SU-DHL-6 (cell line): ENCODE measurements around the gene PIEZO1.
A peak's percentile ranks its signal among the peaks of the same experiment; 100 is the strongest.

Experiments
- H2AFZ ChIP-seq: fragments of 200-600 bp; sonication (generic); 2 replicates; pipeline ENCODE4 v1.6.1; 2014; ENCODE audit warnings: low read depth, mild to moderate bottlenecking, moderate library complexity, mixed read lengths, antibody characterized with exemption, low read length; ENCODE audit not compliant: severe bottlenecking
- H3F3A ChIP-seq: fragments of 200-600 bp; shearing (Covaris generic); 2 replicates; pipeline ENCODE4 v1.6.0; 2016; ENCODE audit warnings: antibody characterized with exemption, mild to moderate bottlenecking; ENCODE audit not compliant: insufficient read depth
- H3K27ac ChIP-seq: fragments of 200-600 bp; sonication (generic); 2 replicates; pipeline ENCODE4 v1.5.1; 2016; ENCODE audit warnings: low read depth, mild to moderate bottlenecking, low read length, moderate library complexity, mixed read lengths
- H3K27me3 ChIP-seq: fragments of 200-600 bp; sonication (generic), shearing (Covaris generic); 2 replicates; pipeline ENCODE4 v1.6.0; 2014; ENCODE audit warnings: mild to moderate bottlenecking, low read length
- H3K36me3 ChIP-seq: fragments of 200-600 bp; sonication (generic); 2 replicates; pipeline ENCODE4 v1.6.1; 2014; ENCODE audit warnings: mild to moderate bottlenecking, low read length, mixed read lengths
- H3K4me2 ChIP-seq: fragments of 300-600, 200-600 bp; shearing (Covaris generic), sonication (generic); 2 replicates; pipeline ENCODE4 v1.6.0; 2014; ENCODE audit warnings: low read length, low read depth, mild to moderate bottlenecking; ENCODE audit not compliant: poor library complexity, severe bottlenecking
- H3K4me3 ChIP-seq: fragments of 200-600 bp; sonication (generic); 2 replicates; pipeline ENCODE4 v1.5.1; 2014; ENCODE audit warnings: antibody characterized with exemption, low read length, mild to moderate bottlenecking, mixed read lengths; ENCODE audit not compliant: insufficient read depth, poor library complexity, severe bottlenecking
- H3K79me2 ChIP-seq: fragments of 200-600 bp; sonication (generic); 2 replicates; pipeline ENCODE4 v1.6.1; 2014; ENCODE audit warnings: mild to moderate bottlenecking, low read length, moderate library complexity; ENCODE audit not compliant: insufficient read depth
- H3K9ac ChIP-seq: fragments of 200-600 bp; sonication (generic); 2 replicates; pipeline ENCODE4 v1.7.0; 2014; ENCODE audit warnings: mild to moderate bottlenecking, low read length
- H3K9me2 ChIP-seq: fragments of 200-600 bp; sonication (generic); replicated peaks from 2 replicates; pipeline ENCODE4 v1.6.1; 2014; ENCODE audit warnings: low read length; ENCODE audit not compliant: insufficient read depth
- H3K9me3 ChIP-seq: fragments of 200-600 bp; sonication (generic); 2 replicates; pipeline ENCODE4 v1.6.1; 2014; ENCODE audit warnings: low read length, mixed read lengths; ENCODE audit not compliant: insufficient read depth
- H4K20me1 ChIP-seq: fragments of 200-600 bp; sonication (generic); 2 replicates; pipeline ENCODE4 v1.6.1; 2014; ENCODE audit warnings: low read depth, mild to moderate bottlenecking, antibody characterized with exemption, low read length, moderate library complexity, mixed read lengths
- EZH2phosphoT487 ChIP-seq: fragments of 200-600 bp; sonication (generic), shearing (Covaris generic); conservative IDR thresholded peaks from 2 replicates; pipeline ENCODE4 v1.6.1; 2018; ENCODE audit warnings: mild to moderate bottlenecking, antibody characterized with exemption, low read length, moderate library complexity, mixed read lengths
- TF ChIP-seq, protein P1 (sequence below): fragments of 200-600 bp; sonication (generic); IDR thresholded peaks from one replicate; pipeline ENCODE4 v1.5.1; 2017; ENCODE audit warnings: antibody characterized with exemption, mild to moderate bottlenecking, low read length, moderate library complexity; ENCODE audit not compliant: insufficient read depth, poor library complexity, severe bottlenecking

Gene PIEZO1

DNA sequence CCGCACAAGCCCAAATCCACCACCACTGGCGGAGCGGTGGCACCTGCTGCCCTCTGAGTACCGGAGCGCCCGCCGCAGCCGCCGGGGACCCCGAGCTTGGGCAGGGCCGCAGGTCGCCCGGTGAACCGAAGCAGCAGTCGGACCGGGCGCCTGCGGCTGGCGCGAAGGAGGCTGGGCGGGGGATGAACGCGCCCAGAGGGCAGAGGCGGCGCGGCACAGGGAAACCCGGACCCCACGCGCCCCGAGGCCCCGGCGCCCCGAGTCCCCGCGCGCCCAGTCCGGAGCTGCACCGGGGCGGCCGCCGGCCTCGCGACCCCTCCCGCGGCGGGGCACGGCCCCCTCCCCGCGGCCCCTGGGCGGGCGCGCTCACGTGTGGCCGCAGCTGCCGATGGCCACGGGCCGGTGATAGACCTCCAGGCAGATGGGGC lies 79.2 kb downstream of the PIEZO1 start:
- Histone ChIP-seq H3K27me3 (no peaks in the 10 kb centered on the region), H3K79me2 (peaks cover 13% of the 10 kb centered on the region; the same call in 1 of the 2 replicates), H3K9me3 (no peaks in the 10 kb centered on the region), H3K4me3 (peak overlapping the region; percentile 91), H3K27ac (no peak overlapping the region), H2AFZ (no peak overlapping the region), H3K4me2 (peak overlapping the region; percentile 77), H3K36me3 (no peaks in the 10 kb centered on the region), H3K9me2 (no peaks in the 10 kb centered on the region), H3F3A (no peaks in the 10 kb centered on the region), H3K9ac (peak overlapping the region; percentile 91), H4K20me1 (no peaks in the 10 kb centered on the region; the same call in 1 of the 2 replicates)
- TF ChIP-seq, protein P1, sequence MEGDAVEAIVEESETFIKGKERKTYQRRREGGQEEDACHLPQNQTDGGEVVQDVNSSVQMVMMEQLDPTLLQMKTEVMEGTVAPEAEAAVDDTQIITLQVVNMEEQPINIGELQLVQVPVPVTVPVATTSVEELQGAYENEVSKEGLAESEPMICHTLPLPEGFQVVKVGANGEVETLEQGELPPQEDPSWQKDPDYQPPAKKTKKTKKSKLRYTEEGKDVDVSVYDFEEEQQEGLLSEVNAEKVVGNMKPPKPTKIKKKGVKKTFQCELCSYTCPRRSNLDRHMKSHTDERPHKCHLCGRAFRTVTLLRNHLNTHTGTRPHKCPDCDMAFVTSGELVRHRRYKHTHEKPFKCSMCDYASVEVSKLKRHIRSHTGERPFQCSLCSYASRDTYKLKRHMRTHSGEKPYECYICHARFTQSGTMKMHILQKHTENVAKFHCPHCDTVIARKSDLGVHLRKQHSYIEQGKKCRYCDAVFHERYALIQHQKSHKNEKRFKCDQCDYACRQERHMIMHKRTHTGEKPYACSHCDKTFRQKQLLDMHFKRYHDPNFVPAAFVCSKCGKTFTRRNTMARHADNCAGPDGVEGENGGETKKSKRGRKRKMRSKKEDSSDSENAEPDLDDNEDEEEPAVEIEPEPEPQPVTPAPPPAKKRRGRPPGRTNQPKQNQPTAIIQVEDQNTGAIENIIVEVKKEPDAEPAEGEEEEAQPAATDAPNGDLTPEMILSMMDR = no peak

GRCh38 chr16:88705076-88705684 lies 79.8 kb downstream of the PIEZO1 start:
- peak overlapping the region; percentile 91 for H3K9ac ChIP-seq
- no peaks in the 10 kb centered on the region for H3K27me3 ChIP-seq
- H3K27ac ChIP-seq = no peak overlapping the region
- H3K4me2 ChIP-seq = peak overlapping the region; percentile 50
- no peaks in the 10 kb centered on the region for H3F3A ChIP-seq
- no peaks in the 10 kb centered on the region for H3K9me2 ChIP-seq
- no peaks in the 10 kb centered on the region for H3K36me3 ChIP-seq
- H2AFZ ChIP-seq = no peak overlapping the region
- H4K20me1 ChIP-seq = no peaks in the 10 kb centered on the region; the same call in 1 of the 2 replicates
- peaks cover 13% of the 10 kb centered on the region; the same call in 1 of the 2 replicates for H3K79me2 ChIP-seq
- no peak for TF ChIP-seq EZH2phosphoT487
- TF ChIP-seq, protein P1 = no peak
- peak overlapping the region; percentile 91 for H3K4me3 ChIP-seq
- H3K9me3 ChIP-seq = no peaks in the 10 kb centered on the region

DNA sequence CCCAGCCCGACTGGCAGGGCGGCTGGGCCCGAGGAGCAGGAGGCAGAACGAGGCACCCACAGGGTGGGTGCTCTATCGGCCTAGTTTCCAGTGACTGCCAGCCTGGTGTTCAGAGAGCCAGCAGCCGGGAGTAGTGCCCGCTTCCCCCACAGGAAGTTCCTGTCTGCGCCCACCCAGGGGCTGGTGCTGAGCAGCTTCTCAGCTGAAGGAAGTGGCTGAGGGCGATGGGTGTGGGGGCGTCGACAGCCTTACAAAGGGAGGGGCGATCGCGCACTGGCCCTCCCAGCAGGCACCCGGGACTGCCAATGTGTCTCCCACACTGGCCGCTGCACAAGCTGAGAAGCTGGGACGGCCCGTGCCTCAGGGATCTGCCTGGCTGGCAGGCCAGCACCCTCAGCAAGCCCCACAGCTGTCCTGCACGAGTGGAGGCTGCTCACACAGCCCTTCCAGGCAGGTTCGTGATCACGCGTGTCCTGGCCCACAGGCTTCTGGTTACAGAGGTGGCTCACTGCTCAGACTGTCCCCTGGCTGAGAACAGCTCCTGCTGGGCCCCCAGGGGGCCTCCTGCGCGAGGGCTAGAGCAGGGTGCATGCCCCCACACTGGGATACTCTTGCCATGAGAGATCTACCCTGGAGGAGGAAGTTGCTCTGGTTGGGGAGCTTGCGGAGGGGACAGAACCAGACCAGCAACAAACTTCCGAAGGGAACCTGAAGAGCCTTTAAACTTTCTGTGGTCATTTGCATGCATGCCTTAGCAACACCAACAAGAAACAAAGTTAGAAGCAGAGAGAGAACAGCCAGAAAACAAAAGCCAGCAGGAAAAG lies 81.3 kb downstream of the PIEZO1 start:
- H3K9me2 ChIP-seq = no peaks in the 10 kb centered on the region
- TF ChIP-seq EZH2phosphoT487 = no peak
- TF ChIP-seq, protein P1 = no peak
- no peak overlapping the region for H3K4me2 ChIP-seq
- H3K36me3 ChIP-seq = no peaks in the 10 kb centered on the region
- no peaks in the 10 kb centered on the region for H3K27me3 ChIP-seq
- H3K4me3 ChIP-seq = no peak overlapping the region
- no peaks in the 10 kb centered on the region; the same call in 1 of the 2 replicates for H4K20me1 ChIP-seq
- H3F3A ChIP-seq = no peaks in the 10 kb centered on the region
- no peaks in the 10 kb centered on the region for H3K9me3 ChIP-seq
- H3K79me2 ChIP-seq = peaks cover 12% of the 10 kb centered on the region; the same call in 1 of the 2 replicates
- no peak overlapping the region for H3K27ac ChIP-seq
- H2AFZ ChIP-seq = no peak overlapping the region
- H3K9ac ChIP-seq = no peak overlapping the region
